Measurements from ENCODE around the gene AMOTL2. TPM values are rescaled to one million over a fixed set of nuclear protein-coding genes. Genes with fewer than 3 reads are reported as not detected.

Gene AMOTL2
- total and polyA plus RNA-seq, 2 experiments from 2014 or later = 17.9 to 102 TPM

DNA sequence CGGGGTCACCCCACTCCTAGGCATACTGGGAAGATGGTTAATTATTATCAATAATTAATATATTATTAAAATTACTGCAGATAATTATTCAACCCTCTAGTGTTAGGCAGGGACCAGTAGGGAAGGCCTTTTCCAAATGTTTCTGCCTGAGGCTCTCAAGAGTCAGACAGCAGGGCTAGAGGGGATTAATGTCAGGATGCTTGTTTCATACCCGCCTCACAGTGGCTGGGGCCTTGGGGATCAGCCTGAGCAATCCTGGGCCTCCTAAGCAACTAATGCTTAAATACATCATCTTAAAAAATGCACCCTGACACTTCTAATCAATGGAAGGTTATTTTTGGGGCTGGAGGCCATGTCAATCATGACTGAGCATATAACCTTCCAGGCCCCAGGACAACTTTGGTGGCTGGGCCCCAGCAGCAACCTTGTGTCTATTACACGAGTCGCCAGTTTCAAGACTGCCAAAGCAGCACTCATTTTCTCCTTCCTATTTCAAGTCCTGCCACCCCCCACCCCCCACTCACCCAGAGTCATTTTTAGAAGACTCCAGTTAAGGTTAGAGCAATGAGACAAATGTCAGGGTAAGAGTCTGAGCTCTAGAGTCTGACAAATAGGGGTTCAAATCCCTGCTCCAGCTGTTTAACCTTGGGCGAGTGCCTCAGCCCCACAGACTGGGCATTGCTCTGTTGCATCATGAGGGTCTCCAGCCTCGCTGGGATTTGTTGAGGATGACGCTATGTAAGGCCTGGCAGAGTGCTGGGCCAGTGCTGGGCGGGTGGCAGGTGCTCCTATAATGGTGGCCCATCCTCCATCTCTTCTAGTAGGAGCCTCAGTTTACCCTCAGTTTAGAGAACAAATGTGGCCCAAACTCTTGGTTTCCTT is 6.1 kb downstream of the AMOTL2 start:
- H3K4me3 ChIP-seq = no peak overlapping the region
- peaks cover 41% of the 10 kb centered on the region for H3K79me2 ChIP-seq (replicated peaks; ENCODE audit: insufficient read depth)
- H3K9me2 ChIP-seq (ENCODE audit: insufficient read depth) = no peaks in the 10 kb centered on the region
- peaks cover 38% of the 10 kb centered on the region for H4K20me1 ChIP-seq (replicated peaks; ENCODE audit: insufficient read depth)
- peaks cover 35% of the 10 kb centered on the region for H3K4me1 ChIP-seq (ENCODE audit: insufficient read depth)
- Mint-ChIP-seq H3K27ac (peak overlapping the region; percentile 70; the same call in 1 of the 2 replicates), H3K36me3 (ENCODE audit: low read depth) (peaks cover 88% of the 10 kb centered on the region), H3K4me3 (no peak overlapping the region), H3K4me1 (peaks cover 69% of the 10 kb centered on the region), H3K9me3 (no peaks in the 10 kb centered on the region; the same call in 2 of the 3 replicates), H3K27me3 (ENCODE audit: insufficient read depth, low read depth, poor library complexity) (peaks cover 26% of the 10 kb centered on the region)
- H3F3A ChIP-seq (replicated peaks; ENCODE audit: low read depth) = peaks cover 35% of the 10 kb centered on the region
- H3K27me3 ChIP-seq (ENCODE audit: insufficient read depth) = peaks cover 6% of the 10 kb centered on the region; the same call in 1 of the 2 replicates
- H3K4me2 ChIP-seq = no peak overlapping the region
- no peak overlapping the region for H2AFZ ChIP-seq
- no peak overlapping the region for H3K27ac ChIP-seq (ENCODE audit: low read depth)
- H3K36me3 ChIP-seq (ENCODE audit: insufficient read depth) = peaks cover 41% of the 10 kb centered on the region
- TF ChIP-seq NANOG (IDR thresholded peaks at IDR 0.05; ENCODE audit: borderline replicate concordance) = no peak
- no peak for TF ChIP-seq POLR2AphosphoS5 (IDR thresholded peaks at IDR 0.05; ENCODE audit: low read depth)
- no peak for TF ChIP-seq ZNF114 (CRISPR knock-in tag; IDR thresholded peaks at IDR 0.05)
- no peak for DNase-seq (ENCODE audit: low spot score)
- ATAC-seq = no peak

DNA sequence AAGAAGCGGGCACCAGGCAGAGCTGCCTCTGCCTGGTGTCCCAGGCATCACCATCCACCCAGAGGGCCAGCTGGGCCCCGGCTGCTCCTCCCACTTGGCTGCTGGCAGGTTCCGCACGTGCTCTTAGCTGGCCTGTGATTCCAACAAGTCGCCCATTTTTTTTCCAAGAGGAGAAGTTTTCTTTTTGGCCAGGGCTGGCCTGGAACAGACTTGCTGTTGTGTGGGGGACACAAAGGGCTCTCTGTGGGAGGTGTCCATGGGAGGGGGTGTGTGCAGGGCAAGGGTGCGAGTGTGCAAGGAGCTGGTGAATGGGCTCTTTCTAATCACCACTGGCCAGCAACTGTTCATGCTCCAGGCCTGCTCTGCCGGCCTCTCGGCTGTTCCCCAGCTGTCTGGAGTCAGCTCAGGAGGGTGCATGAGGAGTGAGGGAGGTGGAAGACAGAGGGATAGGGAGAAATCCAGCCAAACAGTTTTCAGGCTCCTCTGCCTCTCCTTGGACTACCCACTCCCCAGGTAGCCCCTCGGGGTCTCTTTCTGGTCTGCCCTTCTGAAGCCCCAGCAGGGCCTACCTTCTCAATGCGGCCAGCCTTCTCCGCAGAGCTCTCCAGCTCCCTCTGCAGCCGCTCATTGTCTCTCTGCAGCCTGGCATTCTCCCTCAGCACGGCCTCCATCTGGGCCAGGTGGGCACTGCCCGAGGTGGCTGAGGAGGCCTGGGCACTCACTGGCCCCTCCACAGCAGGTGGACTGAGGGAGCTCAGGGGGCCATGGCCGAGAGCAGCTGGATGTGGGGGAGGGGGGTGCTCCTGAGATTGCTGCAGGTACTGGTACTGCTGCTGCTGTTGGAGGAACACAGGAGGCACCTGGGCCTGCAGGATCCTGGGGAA is 7.1 kb downstream of the AMOTL2 start:
- Histone ChIP-seq H4K20me1 (replicated peaks; ENCODE audit: insufficient read depth) (peaks cover 37% of the 10 kb centered on the region), H3F3A (replicated peaks; ENCODE audit: low read depth) (peaks cover 36% of the 10 kb centered on the region), H3K27ac (ENCODE audit: low read depth) (no peak overlapping the region), H3K9me2 (ENCODE audit: insufficient read depth) (no peaks in the 10 kb centered on the region), H3K4me2 (no peak overlapping the region), H3K36me3 (ENCODE audit: insufficient read depth) (peaks cover 51% of the 10 kb centered on the region), H3K4me1 (ENCODE audit: insufficient read depth) (peaks cover 38% of the 10 kb centered on the region), H2AFZ (no peak overlapping the region), H3K4me3 (no peak overlapping the region), H3K27me3 (ENCODE audit: insufficient read depth) (0 out of 2 replicates have a peak, but pooled peaks cover 2% of the 10 kb centered on the region), H3K79me2 (replicated peaks; ENCODE audit: insufficient read depth) (peaks cover 41% of the 10 kb centered on the region)
- Mint-ChIP-seq H3K36me3 (ENCODE audit: low read depth) (peaks cover 93% of the 10 kb centered on the region), H3K4me1 (peaks cover 68% of the 10 kb centered on the region), H3K4me3 (no peak overlapping the region), H3K27me3 (ENCODE audit: insufficient read depth, low read depth, poor library complexity) (peaks cover 18% of the 10 kb centered on the region), H3K27ac (no peak overlapping the region), H3K9me3 (no peaks in the 10 kb centered on the region; the same call in 2 of the 3 replicates)
- DNase-seq (ENCODE audit: low spot score) (no peak), ATAC-seq (no peak)
- TF ChIP-seq, protein P1, sequence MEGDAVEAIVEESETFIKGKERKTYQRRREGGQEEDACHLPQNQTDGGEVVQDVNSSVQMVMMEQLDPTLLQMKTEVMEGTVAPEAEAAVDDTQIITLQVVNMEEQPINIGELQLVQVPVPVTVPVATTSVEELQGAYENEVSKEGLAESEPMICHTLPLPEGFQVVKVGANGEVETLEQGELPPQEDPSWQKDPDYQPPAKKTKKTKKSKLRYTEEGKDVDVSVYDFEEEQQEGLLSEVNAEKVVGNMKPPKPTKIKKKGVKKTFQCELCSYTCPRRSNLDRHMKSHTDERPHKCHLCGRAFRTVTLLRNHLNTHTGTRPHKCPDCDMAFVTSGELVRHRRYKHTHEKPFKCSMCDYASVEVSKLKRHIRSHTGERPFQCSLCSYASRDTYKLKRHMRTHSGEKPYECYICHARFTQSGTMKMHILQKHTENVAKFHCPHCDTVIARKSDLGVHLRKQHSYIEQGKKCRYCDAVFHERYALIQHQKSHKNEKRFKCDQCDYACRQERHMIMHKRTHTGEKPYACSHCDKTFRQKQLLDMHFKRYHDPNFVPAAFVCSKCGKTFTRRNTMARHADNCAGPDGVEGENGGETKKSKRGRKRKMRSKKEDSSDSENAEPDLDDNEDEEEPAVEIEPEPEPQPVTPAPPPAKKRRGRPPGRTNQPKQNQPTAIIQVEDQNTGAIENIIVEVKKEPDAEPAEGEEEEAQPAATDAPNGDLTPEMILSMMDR (conservative IDR thresholded peaks at IDR 0.05; ENCODE audit: low read depth in 2 of 2) = peak; percentile 9 to 32; a peak in 2 of 4 replicates
- TF ChIP-seq EZH2phosphoT487 (IDR thresholded peaks at IDR 0.05; ENCODE audit: unreplicated experiment) = no peak
- no peak for TF ChIP-seq ZNF331 (CRISPR knock-in tag; IDR thresholded peaks at IDR 0.05; ENCODE audit: low read depth)
- TF ChIP-seq, protein P2, sequence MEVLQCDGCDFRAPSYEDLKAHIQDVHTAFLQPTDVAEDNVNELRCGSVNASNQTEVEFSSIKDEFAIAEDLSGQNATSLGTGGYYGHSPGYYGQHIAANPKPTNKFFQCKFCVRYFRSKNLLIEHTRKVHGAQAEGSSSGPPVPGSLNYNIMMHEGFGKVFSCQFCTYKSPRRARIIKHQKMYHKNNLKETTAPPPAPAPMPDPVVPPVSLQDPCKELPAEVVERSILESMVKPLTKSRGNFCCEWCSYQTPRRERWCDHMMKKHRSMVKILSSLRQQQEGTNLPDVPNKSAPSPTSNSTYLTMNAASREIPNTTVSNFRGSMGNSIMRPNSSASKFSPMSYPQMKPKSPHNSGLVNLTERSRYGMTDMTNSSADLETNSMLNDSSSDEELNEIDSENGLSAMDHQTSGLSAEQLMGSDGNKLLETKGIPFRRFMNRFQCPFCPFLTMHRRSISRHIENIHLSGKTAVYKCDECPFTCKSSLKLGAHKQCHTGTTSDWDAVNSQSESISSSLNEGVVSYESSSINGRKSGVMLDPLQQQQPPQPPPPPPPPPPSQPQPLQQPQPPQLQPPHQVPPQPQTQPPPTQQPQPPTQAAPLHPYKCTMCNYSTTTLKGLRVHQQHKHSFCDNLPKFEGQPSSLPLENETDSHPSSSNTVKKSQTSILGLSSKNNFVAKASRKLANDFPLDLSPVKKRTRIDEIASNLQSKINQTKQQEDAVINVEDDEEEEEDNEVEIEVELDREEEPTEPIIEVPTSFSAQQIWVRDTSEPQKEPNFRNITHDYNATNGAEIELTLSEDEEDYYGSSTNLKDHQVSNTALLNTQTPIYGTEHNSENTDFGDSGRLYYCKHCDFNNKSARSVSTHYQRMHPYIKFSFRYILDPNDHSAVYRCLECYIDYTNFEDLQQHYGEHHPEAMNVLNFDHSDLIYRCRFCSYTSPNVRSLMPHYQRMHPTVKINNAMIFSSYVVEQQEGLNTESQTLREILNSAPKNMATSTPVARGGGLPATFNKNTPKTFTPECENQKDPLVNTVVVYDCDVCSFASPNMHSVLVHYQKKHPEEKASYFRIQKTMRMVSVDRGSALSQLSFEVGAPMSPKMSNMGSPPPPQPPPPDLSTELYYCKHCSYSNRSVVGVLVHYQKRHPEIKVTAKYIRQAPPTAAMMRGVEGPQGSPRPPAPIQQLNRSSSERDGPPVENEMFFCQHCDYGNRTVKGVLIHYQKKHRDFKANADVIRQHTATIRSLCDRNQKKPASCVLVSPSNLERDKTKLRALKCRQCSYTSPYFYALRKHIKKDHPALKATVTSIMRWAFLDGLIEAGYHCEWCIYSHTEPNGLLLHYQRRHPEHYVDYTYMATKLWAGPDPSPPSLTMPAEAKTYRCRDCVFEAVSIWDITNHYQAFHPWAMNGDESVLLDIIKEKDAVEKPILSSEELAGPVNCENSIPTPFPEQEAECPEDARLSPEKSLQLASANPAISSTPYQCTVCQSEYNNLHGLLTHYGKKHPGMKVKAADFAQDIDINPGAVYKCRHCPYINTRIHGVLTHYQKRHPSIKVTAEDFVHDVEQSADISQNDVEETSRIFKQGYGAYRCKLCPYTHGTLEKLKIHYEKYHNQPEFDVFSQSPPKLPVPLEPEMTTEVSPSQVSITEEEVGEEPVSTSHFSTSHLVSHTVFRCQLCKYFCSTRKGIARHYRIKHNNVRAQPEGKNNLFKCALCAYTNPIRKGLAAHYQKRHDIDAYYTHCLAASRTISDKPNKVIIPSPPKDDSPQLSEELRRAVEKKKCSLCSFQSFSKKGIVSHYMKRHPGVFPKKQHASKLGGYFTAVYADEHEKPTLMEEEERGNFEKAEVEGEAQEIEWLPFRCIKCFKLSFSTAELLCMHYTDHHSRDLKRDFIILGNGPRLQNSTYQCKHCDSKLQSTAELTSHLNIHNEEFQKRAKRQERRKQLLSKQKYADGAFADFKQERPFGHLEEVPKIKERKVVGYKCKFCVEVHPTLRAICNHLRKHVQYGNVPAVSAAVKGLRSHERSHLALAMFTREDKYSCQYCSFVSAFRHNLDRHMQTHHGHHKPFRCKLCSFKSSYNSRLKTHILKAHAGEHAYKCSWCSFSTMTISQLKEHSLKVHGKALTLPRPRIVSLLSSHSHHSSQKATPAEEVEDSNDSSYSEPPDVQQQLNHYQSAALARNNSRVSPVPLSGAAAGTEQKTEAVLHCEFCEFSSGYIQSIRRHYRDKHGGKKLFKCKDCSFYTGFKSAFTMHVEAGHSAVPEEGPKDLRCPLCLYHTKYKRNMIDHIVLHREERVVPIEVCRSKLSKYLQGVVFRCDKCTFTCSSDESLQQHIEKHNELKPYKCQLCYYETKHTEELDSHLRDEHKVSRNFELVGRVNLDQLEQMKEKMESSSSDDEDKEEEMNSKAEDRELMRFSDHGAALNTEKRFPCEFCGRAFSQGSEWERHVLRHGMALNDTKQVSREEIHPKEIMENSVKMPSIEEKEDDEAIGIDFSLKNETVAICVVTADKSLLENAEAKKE (CRISPR knock-in tag; IDR thresholded peaks at IDR 0.05) = no peak
